ENCODE measurements around the gene SESN3.

Gene SESN3

GRCh38 chr11:95150956-95151684 lies 79.9 kb downstream of the SESN3 start:
- peak overlapping the region; percentile 70 for H3K4me3 ChIP-seq (replicated peaks; ENCODE audit: low read depth, low read length)
- peak; percentile 81 for TF ChIP-seq CTCF (IDR thresholded peaks at IDR 0.05; ENCODE audit: insufficient read depth, low read length, poor library complexity, severe bottlenecking)

GRCh38 chr11:95149651-95150364 lies 81.2 kb downstream of the SESN3 start:
- DNase-seq (ENCODE audit: extremely low read depth, insufficient read length) = no peak
- no peak for TF ChIP-seq CTCF (IDR thresholded peaks at IDR 0.05; ENCODE audit: insufficient read depth, low read length, poor library complexity, severe bottlenecking)
- Histone ChIP-seq H3K27me3 (replicated peaks; ENCODE audit: control insufficient read depth, insufficient read depth, low read length) (no peaks in the 10 kb centered on the region; the same call in 1 of the 2 replicates), H3K4me3 (replicated peaks; ENCODE audit: low read depth, low read length) (no peak overlapping the region), H3K36me3 (ENCODE audit: control insufficient read depth, insufficient read depth, low read length) (no peaks in the 10 kb centered on the region)

More at GRCh38 chr11:95150956-95151684, 79.9 kb downstream of the SESN3 start:
- peak; percentile 88 for DNase-seq (ENCODE audit: extremely low read depth, insufficient read length)
- H3K36me3 ChIP-seq (ENCODE audit: control insufficient read depth, insufficient read depth, low read length) = no peaks in the 10 kb centered on the region
- no peaks in the 10 kb centered on the region for H3K27me3 ChIP-seq (replicated peaks; ENCODE audit: control insufficient read depth, insufficient read depth, low read length)

- Histone ChIP-seq H3K36me3 (ENCODE audit: control insufficient read depth, insufficient read depth, low read length) (no peaks in the 10 kb centered on the region), H3K27me3 (replicated peaks; ENCODE audit: control insufficient read depth, insufficient read depth, low read length) (no peaks in the 10 kb centered on the region; the same call in 1 of the 2 replicates), H3K4me3 (replicated peaks; ENCODE audit: low read depth, low read length) (no peak overlapping the region)
- no peak for DNase-seq (ENCODE audit: extremely low read depth, insufficient read length)
- no peak for TF ChIP-seq CTCF (IDR thresholded peaks at IDR 0.05; ENCODE audit: insufficient read depth, low read length, poor library complexity, severe bottlenecking)
These were observed 82.1 kb downstream of the SESN3 start for GRCh38 chr11:95148938-95149337.

- Histone ChIP-seq H3K4me3 (replicated peaks; ENCODE audit: low read depth, low read length) (no peak overlapping the region), H3K27me3 (replicated peaks; ENCODE audit: control insufficient read depth, insufficient read depth, low read length) (no peaks in the 10 kb centered on the region; the same call in 1 of the 2 replicates), H3K36me3 (ENCODE audit: control insufficient read depth, insufficient read depth, low read length) (no peaks in the 10 kb centered on the region)
- no peak for DNase-seq (ENCODE audit: extremely low read depth, insufficient read length)
- TF ChIP-seq CTCF (IDR thresholded peaks at IDR 0.05; ENCODE audit: insufficient read depth, low read length, poor library complexity, severe bottlenecking) = no peak
These were observed 82.6 kb downstream of the SESN3 start for GRCh38 chr11:95148406-95148805.

- no peak for TF ChIP-seq CTCF (IDR thresholded peaks at IDR 0.05; ENCODE audit: insufficient read depth, low read length, poor library complexity, severe bottlenecking)
- no peak overlapping the region for H3K4me3 ChIP-seq (replicated peaks; ENCODE audit: low read depth, low read length)
- DNase-seq (ENCODE audit: extremely low read depth, insufficient read length) = no peak
- no peaks in the 10 kb centered on the region for H3K36me3 ChIP-seq (ENCODE audit: control insufficient read depth, insufficient read depth, low read length)
- peaks cover under 1% of the 10 kb centered on the region for H3K27me3 ChIP-seq (replicated peaks; ENCODE audit: control insufficient read depth, insufficient read depth, low read length)
These were observed 83.6 kb downstream of the SESN3 start for GRCh38 chr11:95147364-95147905.
